OCI-LY1 (cell line): Measurements from ENCODE around the gene OR51D1.

Experiments used
- CTCF ChIP-seq: fragments of 200-600 bp; sonication (generic), shearing (Covaris generic); IDR thresholded peaks from 2 replicates; pipeline ENCODE4 v1.5.1; 2017; ENCODE audit warnings: mild to moderate bottlenecking, antibody characterized with exemption, low read length, moderate library complexity, mixed read lengths
- EZH2 ChIP-seq: fragments of 200-600 bp; sonication (generic), shearing (Covaris generic); IDR thresholded peaks from 2 replicates; pipeline ENCODE4 v1.8.0; 2017; ENCODE audit warnings: borderline replicate concordance, mixed run types, mild to moderate bottlenecking, antibody characterized with exemption, low read length, moderate library complexity, mixed read lengths

GRCh38 chr11:4642043-4642442 lies 4.8 kb downstream of the OR51D1 start:
- TF ChIP-seq CTCF (no peak), EZH2 (no peak)
